ENCODE measurements around the gene KCTD1. TPM values are rescaled to one million over a fixed set of nuclear protein-coding genes. Genes with fewer than 3 reads are reported as not detected.

KCTD1 gene
- total and polyA plus RNA-seq, 2 of the 8 experiments (the other 6 are each of a cell fraction or from before 2014, with no cell fraction given), result 7.7 to 14.0 TPM

- TF ChIP-seq, protein P1, sequence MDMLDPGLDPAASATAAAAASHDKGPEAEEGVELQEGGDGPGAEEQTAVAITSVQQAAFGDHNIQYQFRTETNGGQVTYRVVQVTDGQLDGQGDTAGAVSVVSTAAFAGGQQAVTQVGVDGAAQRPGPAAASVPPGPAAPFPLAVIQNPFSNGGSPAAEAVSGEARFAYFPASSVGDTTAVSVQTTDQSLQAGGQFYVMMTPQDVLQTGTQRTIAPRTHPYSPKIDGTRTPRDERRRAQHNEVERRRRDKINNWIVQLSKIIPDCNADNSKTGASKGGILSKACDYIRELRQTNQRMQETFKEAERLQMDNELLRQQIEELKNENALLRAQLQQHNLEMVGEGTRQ (IDR thresholded peaks at IDR 0.05; ENCODE audit: low read length), result no peak
Measured at GRCh38 chr18:26406854-26407517, 141.4 kb downstream of the KCTD1 start (continued).

Measured in H1 (cell line).